Right atrium auricular region (tissue), 2 donors: ENCODE measurements around the gene GPR171. TPM values are rescaled to one million over a fixed set of nuclear protein-coding genes. Genes with fewer than 3 reads are reported as not detected.

Experiments used
- DNase-seq: peaks from one replicate; pipeline ENCODE4 v3.0.0-alpha.2; 2019; ENCODE audit warnings: low spot score
- H3K27ac ChIP-seq, 2 donors: fragments of 200-600 bp; sonication (generic); 1 replicate in 1 of 2; 2 replicates in 1 of 2; pipeline ENCODE4 v1.5.1; 2016 to 2019
- H3K27me3 ChIP-seq, 2 donors: fragments of 200-600 bp; sonication (generic); one replicate each; pipeline versions ENCODE4 v1.5.1 to v1.6.0; 2017 to 2019
- H3K36me3 ChIP-seq: fragments of 200-600 bp; sonication (generic); one replicate; pipeline ENCODE4 v1.5.1; 2016
- H3K4me1 ChIP-seq, 2 donors: fragments of 200-600 bp; sonication (generic); one replicate each; pipeline versions ENCODE4 v1.5.1 to v1.6.0; 2017 to 2019
- H3K4me3 ChIP-seq, 2 donors: fragments of 200-600 bp; sonication (generic); 1 replicate in 1 of 2; 2 replicates in 1 of 2; pipeline ENCODE4 v1.5.1; 2017 to 2019; ENCODE audit warnings: mild to moderate bottlenecking in 1 of 2, moderate library complexity in 1 of 2
- H3K9me3 ChIP-seq, 2 donors: fragments of 200-600 bp; sonication (generic); one replicate each; pipeline ENCODE4 v1.5.1; 2019
- CTCF ChIP-seq, 2 donors: fragments of 200-600 bp; sonication (generic); IDR thresholded peaks; one replicate each; pipeline ENCODE4 v1.5.1; 2019; ENCODE audit warnings: antibody characterized with exemption in 2 of 2
- total RNA-seq, 2 donors: library from RNA; depleted of rRNA; stranded (reverse); fragments of >200 nt; gene quantifications; one replicate each; pipeline ENCODE4 v1.1.0, GENCODE V29; 2016

The GPR171 gene
- total RNA-seq, 2 donors from 2014 or later, result 0.37 to 0.39 TPM

GRCh38 chr3:151169262-151169947, 33.6 kb downstream of the GPR171 start:
- DNase-seq, result no peak
- TF ChIP-seq CTCF (IDR thresholded peaks at IDR 0.05), result no peak

GRCh38 chr3:151168269-151169094, 34.5 kb downstream of the GPR171 start:
- H3K27ac ChIP-seq, result peak overlapping the region in 1 of 2 donors; percentile 31

More at GRCh38 chr3:151169262-151169947, 33.6 kb downstream of the GPR171 start:
- Histone ChIP-seq H3K36me3 (no peaks in the 10 kb centered on the region), H3K9me3 (no peaks in the 10 kb centered on the region), H3K27me3 (no peaks in the 10 kb centered on the region), H3K27ac (no peak overlapping the region), H3K4me1 (no peaks in the 10 kb centered on the region), H3K4me3 (no peak overlapping the region)

GRCh38 chr3:151166161-151166560, 36.9 kb downstream of the GPR171 start:
- no peaks in the 10 kb centered on the region for H3K36me3 ChIP-seq
- DNase-seq, result no peak
- no peak overlapping the region for H3K4me3 ChIP-seq
- no peaks in the 10 kb centered on the region for H3K4me1 ChIP-seq
- TF ChIP-seq CTCF (IDR thresholded peaks at IDR 0.05), result no peak
- H3K27ac ChIP-seq, result no peak overlapping the region
- H3K9me3 ChIP-seq, result no peaks in the 10 kb centered on the region
- no peaks in the 10 kb centered on the region for H3K27me3 ChIP-seq

More at GRCh38 chr3:151168269-151169094, 34.5 kb downstream of the GPR171 start:
- H3K36me3 ChIP-seq, result no peaks in the 10 kb centered on the region
- no peak overlapping the region for H3K4me3 ChIP-seq
- H3K27me3 ChIP-seq, result no peaks in the 10 kb centered on the region
- peak; percentile 58 to 82 for TF ChIP-seq CTCF (IDR thresholded peaks at IDR 0.05)
- no peaks in the 10 kb centered on the region for H3K4me1 ChIP-seq
- H3K9me3 ChIP-seq, result no peaks in the 10 kb centered on the region
- DNase-seq, result peak; percentile 69

DNA sequence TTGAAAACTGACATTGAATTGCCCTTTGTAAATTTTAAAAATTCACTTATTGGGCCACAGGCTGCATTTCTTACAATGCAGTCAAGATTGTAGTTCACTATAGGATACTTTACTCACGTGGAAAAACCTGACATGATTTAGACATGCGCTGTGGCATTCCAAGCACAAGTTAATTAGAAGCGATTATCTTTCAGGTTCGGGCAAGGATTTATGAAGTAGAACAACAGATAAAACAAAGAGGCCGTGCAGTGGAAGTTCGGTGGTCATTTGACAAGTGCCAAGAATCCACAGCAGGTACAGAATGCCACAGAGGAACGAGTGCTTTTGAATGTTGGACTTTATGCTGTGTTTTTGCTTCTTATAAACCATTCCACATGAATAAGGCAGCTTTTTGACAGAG, 37.8 kb downstream of the GPR171 start:
- no peaks in the 10 kb centered on the region for H3K4me1 ChIP-seq
- no peak overlapping the region for H3K4me3 ChIP-seq
- no peaks in the 10 kb centered on the region for H3K9me3 ChIP-seq
- no peaks in the 10 kb centered on the region for H3K27me3 ChIP-seq
- TF ChIP-seq CTCF (IDR thresholded peaks at IDR 0.05), result no peak
- H3K36me3 ChIP-seq, result no peaks in the 10 kb centered on the region
- H3K27ac ChIP-seq, result no peak overlapping the region
- DNase-seq, result no peak

DNA sequence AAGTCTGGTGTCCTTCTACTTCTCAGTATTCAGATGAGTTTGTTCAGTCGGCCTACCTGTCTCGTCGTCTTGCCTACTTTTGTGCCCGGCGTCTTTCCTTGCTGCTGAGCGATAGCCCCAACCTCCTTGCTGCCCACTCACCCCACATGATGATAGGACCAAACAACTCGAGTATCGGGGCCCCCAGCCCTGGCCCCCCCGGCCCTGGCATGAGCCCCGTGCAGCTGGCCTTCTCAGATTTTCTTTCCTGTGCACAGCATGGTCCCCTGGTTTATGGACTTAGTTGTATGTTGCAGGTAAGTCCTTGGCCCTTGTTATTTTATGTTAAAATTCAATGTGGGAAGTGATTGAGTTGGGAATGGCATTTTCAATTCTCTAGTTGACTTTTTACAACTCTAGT, 43.2 kb downstream of the GPR171 start:
- DNase-seq, result no peak
- no peak for TF ChIP-seq CTCF (IDR thresholded peaks at IDR 0.05)
- no peaks in the 10 kb centered on the region for H3K27me3 ChIP-seq
- no peaks in the 10 kb centered on the region for H3K4me1 ChIP-seq
- H3K9me3 ChIP-seq, result no peaks in the 10 kb centered on the region
- H3K4me3 ChIP-seq, result no peak overlapping the region
- H3K36me3 ChIP-seq, result no peaks in the 10 kb centered on the region
- no peak overlapping the region for H3K27ac ChIP-seq
